Measurements from ENCODE around the gene PDXK. TPM values are rescaled to one million over a fixed set of nuclear protein-coding genes. Genes with fewer than 3 reads are reported as not detected.

Gene PDXK
- total and polyA plus RNA-seq, 10 of the 15 experiments (the other 5 are each of a cell fraction or from before 2014, with no cell fraction given) = 3.7 to 141 (median 60.0) TPM

GRCh38 chr21:43772425-43772821 lies 53.5 kb downstream of the PDXK start:
- Histone ChIP-seq H3K4me2 (ENCODE audit: control insufficient read depth, insufficient read depth) (no peak overlapping the region), H3K9me3 (replicated peaks; ENCODE audit: control insufficient read depth, insufficient read depth, low read length) (peaks cover 2% of the 10 kb centered on the region; the same call in 1 of the 3 replicates), H2AFZ (ENCODE audit: control insufficient read depth, low read depth, low read length) (no peak overlapping the region), H3K27me3 (replicated peaks in 1 of 2; ENCODE audit: control insufficient read depth in 2 of 2, insufficient read depth in 2 of 2, low read length in 1 of 2) (no peaks in the 10 kb centered on the region), H3K36me3 (ENCODE audit: control insufficient read depth in 2 of 2, insufficient read depth in 2 of 2, low read length in 1 of 2) (peaks cover 2 to 5% of the 10 kb centered on the region in 2 experiments; a peak in 2 of 4 replicates), H3K79me2 (ENCODE audit: control insufficient read depth, insufficient read depth, low read length) (peaks cover 10% of the 10 kb centered on the region), H3K4me3 (no peak overlapping the region), H3K9ac (ENCODE audit: control insufficient read depth, insufficient read depth, low read length) (no peak overlapping the region), H4K20me1 (ENCODE audit: control insufficient read depth, insufficient read depth) (no peaks in the 10 kb centered on the region), H3K4me1 (ENCODE audit: control insufficient read depth, insufficient read depth, low read length) (peaks cover 4% of the 10 kb centered on the region), H3K27ac (ENCODE audit: control insufficient read depth, insufficient read depth) (no peak overlapping the region)
- CTCF ChIA-PET = interaction anchor here (0.6 to 1.6 kb wide), 2 partner anchors 10 to 108 kb away, joined by 3 to 4 read pairs; no protein-coding TSS in a partner anchor
- in situ Hi-C loops (cut with MboI) (no loop called here), intact Hi-C loops (cut with micrococcal nuclease; ENCODE audit: unreplicated experiment) (no loop called here)
- ATAC-seq = no peak
- SMC1A ChIA-PET (ENCODE audit: uncharacterized antibody, unreplicated experiment) = no interaction called here
- POLR2A ChIA-PET = interaction anchor here (0.5 to 1.2 kb wide), 3 partner anchors 10 to 246 kb away, joined by 3 to 4 read pairs (median 3); no protein-coding TSS in a partner anchor
- BruUV-seq (replicated peaks) = no TSS peak
- FAIRE-seq = no peak
- WGBS (ENCODE audit: insufficient coverage, insufficient replicate concordance, low lambda C conversion rate, missing lambda C conversion rate) = 22% methylated on average over 6 of the region's 6 CpGs
- no peak for TF ChIP-seq FOXM1 (IDR thresholded peaks at IDR 0.05; ENCODE audit: low read depth, low read length)
- no peak for TF ChIP-seq MYB (IDR thresholded peaks at IDR 0.05; ENCODE audit: borderline replicate concordance, low read depth, low read length)
- TF ChIP-seq NFXL1 (IDR thresholded peaks at IDR 0.05; ENCODE audit: borderline replicate concordance) = no peak
- DNase-seq (ENCODE audit: low read depth, low spot score) = no peak
- RAD21 ChIA-PET (ENCODE audit: unreplicated experiment) = no interaction called here

GRCh38 chr21:43774163-43774562 lies 55.2 kb downstream of the PDXK start:
- ChIA-PET SMC1A (ENCODE audit: uncharacterized antibody, unreplicated experiment) (no interaction called here), RAD21 (ENCODE audit: unreplicated experiment) (no interaction called here), POLR2A (interaction anchor here (0.6 kb wide), 1 partner anchor 38 kb away, joined by 3 read pairs; no protein-coding TSS in a partner anchor), CTCF (interaction anchor here (1.0 to 1.1 kb wide), 2 partner anchors 15 to 201 kb away, joined by 3 read pairs; no protein-coding TSS in a partner anchor)
- Histone ChIP-seq H3K27ac (ENCODE audit: control insufficient read depth, insufficient read depth) (no peak overlapping the region), H3K9ac (ENCODE audit: control insufficient read depth, insufficient read depth, low read length) (no peak overlapping the region), H3K79me2 (ENCODE audit: control insufficient read depth, insufficient read depth, low read length) (peaks cover 10% of the 10 kb centered on the region), H4K20me1 (ENCODE audit: control insufficient read depth, insufficient read depth) (no peaks in the 10 kb centered on the region), H3K9me3 (replicated peaks; ENCODE audit: control insufficient read depth, insufficient read depth, low read length) (peaks cover 2% of the 10 kb centered on the region; the same call in 1 of the 3 replicates), H3K4me2 (ENCODE audit: control insufficient read depth, insufficient read depth) (no peak overlapping the region), H2AFZ (ENCODE audit: control insufficient read depth, low read depth, low read length) (no peak overlapping the region), H3K27me3 (replicated peaks in 1 of 2; ENCODE audit: control insufficient read depth in 2 of 2, insufficient read depth in 2 of 2, low read length in 1 of 2) (no peaks in the 10 kb centered on the region), H3K4me3 (no peak overlapping the region), H3K36me3 (ENCODE audit: control insufficient read depth in 2 of 2, insufficient read depth in 2 of 2, low read length in 1 of 2) (peaks cover 2 to 5% of the 10 kb centered on the region in 2 experiments; a peak in 2 of 4 replicates), H3K4me1 (ENCODE audit: control insufficient read depth, insufficient read depth, low read length) (peaks cover 9% of the 10 kb centered on the region)
- no TSS peak for BruUV-seq (replicated peaks)
- ATAC-seq = no peak
- TF ChIP-seq NR2C1 (IDR thresholded peaks at IDR 0.05) (no peak), RELB (IDR thresholded peaks at IDR 0.05; ENCODE audit: low read depth) (no peak), HDAC2 (IDR thresholded peaks at IDR 0.05) (no peak), MXI1 (IDR thresholded peaks at IDR 0.05; ENCODE audit: low read depth, low read length) (no peak), ATF7 (IDR thresholded peaks at IDR 0.05; ENCODE audit: low read depth) (no peak), SIN3A (IDR thresholded peaks at IDR 0.05; ENCODE audit: low read depth, low read length) (no peak), ZBED1 (IDR thresholded peaks at IDR 0.05; ENCODE audit: borderline replicate concordance) (no peak), BRCA1 (IDR thresholded peaks at IDR 0.05; ENCODE audit: low read depth, low read length) (no peak), MTA3 (IDR thresholded peaks at IDR 0.05; ENCODE audit: borderline replicate concordance, low read length) (no peak), NR2F1 (conservative IDR thresholded peaks at IDR 0.05) (no peak)
- no peak for FAIRE-seq
- WGBS (ENCODE audit: insufficient coverage, insufficient replicate concordance, low lambda C conversion rate, missing lambda C conversion rate) = 95% methylated on average over 10 of the region's 10 CpGs
- DNase-seq (ENCODE audit: low read depth, low spot score) = no peak
- intact Hi-C loops (cut with micrococcal nuclease; ENCODE audit: unreplicated experiment) (no loop called here), in situ Hi-C loops (cut with MboI) (no loop called here)

Data from GM12878 (cell line).